Stimulated activated effector memory CD8-positive, alpha-beta T cell treated with anti-CD3 and anti-CD28 coated beads, Interleukin-12 subunit alpha, Interleukin-12 subunit beta, amount 100 ng/mL, for 72 hours (primary cell): ENCODE results near the gene ZNF526.

Experiments used
- ATAC-seq: fragments of 150-1000 bp; cut with Tn5 transposase; 2 replicates; pipeline ENCODE4 v1.10.0; 2021
- DNase-seq, 2 donors: peaks; one replicate each; pipeline ENCODE4 v3.0.0; 2021 to 2022; ENCODE audit warnings: low spot score in 2 of 2
- H3K27ac Mint-ChIP-seq: one replicate; pipeline ENCODE4 v1.8.0; 2022; ENCODE audit warnings: mild to moderate bottlenecking, mixed read lengths
- H3K36me3 Mint-ChIP-seq: one replicate; pipeline ENCODE4 v1.8.0; 2022; ENCODE audit warnings: mild to moderate bottlenecking, mixed read lengths
- H3K4me1 Mint-ChIP-seq: one replicate; pipeline ENCODE4 v1.8.0; 2022; ENCODE audit warnings: mixed read lengths
- H3K4me3 Mint-ChIP-seq: one replicate; pipeline ENCODE4 v1.8.0; 2022; ENCODE audit warnings: mild to moderate bottlenecking, mixed read lengths
- H3K9me3 Mint-ChIP-seq: one replicate; pipeline ENCODE4 v1.8.0; 2022; ENCODE audit warnings: mixed read lengths

ZNF526 gene, protein sequence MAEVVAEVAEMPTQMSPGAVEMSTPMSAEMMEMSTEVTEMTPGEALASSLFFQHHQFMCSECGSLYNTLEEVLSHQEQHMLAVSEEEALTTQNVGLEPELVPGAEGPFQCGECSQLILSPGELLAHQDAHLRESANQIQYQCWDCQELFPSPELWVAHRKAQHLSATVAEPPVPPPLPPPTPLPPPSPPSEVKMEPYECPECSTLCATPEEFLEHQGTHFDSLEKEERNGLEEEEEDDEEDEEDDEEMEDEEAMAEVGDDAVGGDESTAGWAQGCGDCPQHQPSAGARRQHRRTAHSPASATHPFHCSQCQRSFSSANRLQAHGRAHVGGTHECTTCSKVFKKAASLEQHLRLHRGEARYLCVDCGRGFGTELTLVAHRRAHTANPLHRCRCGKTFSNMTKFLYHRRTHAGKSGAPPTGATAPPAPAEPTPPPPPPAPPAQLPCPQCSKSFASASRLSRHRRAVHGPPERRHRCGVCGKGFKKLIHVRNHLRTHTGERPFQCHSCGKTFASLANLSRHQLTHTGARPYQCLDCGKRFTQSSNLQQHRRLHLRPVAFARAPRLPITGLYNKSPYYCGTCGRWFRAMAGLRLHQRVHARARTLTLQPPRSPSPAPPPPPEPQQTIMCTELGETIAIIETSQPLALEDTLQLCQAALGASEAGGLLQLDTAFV

GRCh38 chr19:42219812-42220750, at the start of gene ZNF526:
ZNF526 (plus strand) TSS chr19:42220312; CDS start chr19:42224404, 4,092 bp downstream.
- ATAC-seq (peak; percentile 88), DNase-seq (peak; percentile 94 to 98)
- Mint-ChIP-seq H3K36me3 (peaks cover 65% of the 10 kb centered on the region), H3K4me3 (peak within 1 kb of the TSS; percentile 94), H3K4me1 (peaks cover 61% of the 10 kb centered on the region), H3K9me3 (no peaks in the 10 kb centered on the region), H3K27ac (peak within 1 kb of the TSS; percentile 99)

- no peak overlapping the region for H3K27ac Mint-ChIP-seq
- ATAC-seq: no peak
- no peaks in the 10 kb centered on the region for H3K36me3 Mint-ChIP-seq
- H3K4me1 Mint-ChIP-seq: peaks cover 10% of the 10 kb centered on the region
- H3K4me3 Mint-ChIP-seq: no peak overlapping the region
- DNase-seq: no peak
- no peaks in the 10 kb centered on the region for H3K9me3 Mint-ChIP-seq
These were observed 49.4 kb upstream of the ZNF526 start for GRCh38 chr19:42170715-42171114.

- Mint-ChIP-seq H3K9me3 (no peaks in the 10 kb centered on the region), H3K4me3 (no peak overlapping the region), H3K4me1 (peaks cover 19% of the 10 kb centered on the region), H3K36me3 (no peaks in the 10 kb centered on the region), H3K27ac (no peak overlapping the region)
- no peak for DNase-seq
- no peak for ATAC-seq
These were observed 47.9 kb upstream of the ZNF526 start for GRCh38 chr19:42172261-42172660.

- no peak overlapping the region for H3K4me3 Mint-ChIP-seq
- peaks cover 19% of the 10 kb centered on the region for H3K4me1 Mint-ChIP-seq
- H3K9me3 Mint-ChIP-seq: no peaks in the 10 kb centered on the region
- no peak for ATAC-seq
- H3K27ac Mint-ChIP-seq: no peak overlapping the region
- no peak for DNase-seq
- no peaks in the 10 kb centered on the region for H3K36me3 Mint-ChIP-seq
These were observed 46.4 kb upstream of the ZNF526 start for GRCh38 chr19:42173695-42174094.

- ATAC-seq: no peak
- Mint-ChIP-seq H3K9me3 (no peaks in the 10 kb centered on the region), H3K27ac (no peak overlapping the region)
These were observed 45.9 kb upstream of the ZNF526 start for GRCh38 chr19:42174188-42174587.

DNA sequence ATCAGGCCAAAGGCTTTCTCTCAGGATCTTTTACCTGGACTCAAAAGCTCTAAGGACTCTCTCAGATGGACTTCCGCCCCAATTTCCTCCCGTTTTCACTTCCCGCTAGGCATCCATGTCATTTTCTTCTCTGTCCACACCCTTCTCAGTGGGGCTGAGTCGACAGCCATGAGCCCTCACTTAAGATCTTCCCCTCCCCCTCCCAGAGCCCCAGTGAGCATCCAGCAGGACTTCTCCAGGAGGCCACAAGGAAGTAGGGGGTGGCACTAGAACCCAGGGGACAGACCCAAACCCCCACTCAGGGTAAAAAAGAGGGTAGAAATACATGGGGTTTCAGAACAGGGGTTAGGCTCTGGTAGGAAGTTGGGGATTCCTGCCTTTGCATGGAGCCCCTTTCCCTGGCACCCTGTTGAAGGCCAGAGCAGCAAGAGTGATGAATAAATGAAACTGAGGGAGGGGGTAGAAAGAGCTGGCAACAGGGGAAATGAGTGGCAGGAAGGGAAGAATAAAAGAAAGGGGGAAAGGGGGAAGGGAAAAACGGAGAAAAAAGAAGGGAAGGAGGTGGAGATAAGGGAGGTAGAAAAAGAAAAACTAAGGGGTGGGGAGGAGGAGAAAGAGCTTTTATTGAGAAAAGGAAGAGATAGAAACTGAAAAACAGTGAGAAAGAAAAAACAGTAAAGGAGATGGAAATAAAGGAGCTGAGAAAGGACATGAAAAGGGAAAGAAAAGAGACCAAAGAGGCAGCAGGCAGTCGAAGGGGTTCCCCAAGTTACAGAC, 45.0 kb upstream of the ZNF526 start:
- ATAC-seq (no peak), DNase-seq (no peak)
- Mint-ChIP-seq H3K36me3 (no peaks in the 10 kb centered on the region), H3K4me3 (no peak overlapping the region), H3K9me3 (no peaks in the 10 kb centered on the region), H3K27ac (no peak overlapping the region), H3K4me1 (peaks cover 19% of the 10 kb centered on the region)

More at GRCh38 chr19:42174188-42174587, 45.9 kb upstream of the ZNF526 start:
- Mint-ChIP-seq H3K36me3 (no peaks in the 10 kb centered on the region), H3K4me3 (no peak overlapping the region), H3K4me1 (peaks cover 19% of the 10 kb centered on the region)
- no peak for DNase-seq

DNA sequence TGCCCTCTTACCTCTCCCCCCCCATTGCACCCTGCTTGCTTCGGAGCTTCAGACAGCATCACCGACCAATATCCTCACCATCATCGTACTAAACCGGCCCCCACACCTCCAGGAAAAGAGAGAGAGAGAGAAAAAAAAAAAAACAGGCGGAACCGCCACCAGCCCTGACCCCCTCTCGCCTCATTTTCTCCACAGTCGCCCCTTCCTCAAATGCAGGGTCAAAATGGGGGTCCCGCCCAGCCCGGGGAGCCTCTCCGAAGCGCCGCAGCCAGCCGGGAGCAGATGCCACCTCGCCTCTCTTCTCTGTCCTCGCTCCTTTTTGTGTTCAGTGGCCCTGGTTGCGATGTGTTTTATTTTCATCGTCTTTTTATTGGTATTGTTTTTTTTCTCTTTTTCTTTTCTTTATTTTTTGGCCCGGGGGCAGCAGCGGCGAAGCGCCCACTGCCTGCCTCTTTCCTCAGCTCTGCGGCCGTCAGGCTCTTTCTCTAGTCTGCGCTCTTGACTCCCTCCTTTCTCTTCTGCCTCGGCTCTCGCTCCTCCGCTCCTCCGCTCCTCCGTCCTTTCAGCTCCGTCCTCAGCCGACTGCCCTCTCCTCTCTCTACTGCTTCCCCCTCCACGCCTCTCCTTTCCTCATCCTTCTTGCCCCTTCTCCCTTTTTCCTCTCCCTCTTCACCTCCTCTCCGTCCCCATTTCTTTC, 44.0 kb upstream of the ZNF526 start:
- DNase-seq: peak; percentile 28 to 68
- peak; percentile 63 for ATAC-seq
- Mint-ChIP-seq H3K4me3 (no peak overlapping the region), H3K4me1 (peaks cover 19% of the 10 kb centered on the region), H3K27ac (peak overlapping the region; percentile 21), H3K36me3 (no peaks in the 10 kb centered on the region), H3K9me3 (no peaks in the 10 kb centered on the region)

DNA sequence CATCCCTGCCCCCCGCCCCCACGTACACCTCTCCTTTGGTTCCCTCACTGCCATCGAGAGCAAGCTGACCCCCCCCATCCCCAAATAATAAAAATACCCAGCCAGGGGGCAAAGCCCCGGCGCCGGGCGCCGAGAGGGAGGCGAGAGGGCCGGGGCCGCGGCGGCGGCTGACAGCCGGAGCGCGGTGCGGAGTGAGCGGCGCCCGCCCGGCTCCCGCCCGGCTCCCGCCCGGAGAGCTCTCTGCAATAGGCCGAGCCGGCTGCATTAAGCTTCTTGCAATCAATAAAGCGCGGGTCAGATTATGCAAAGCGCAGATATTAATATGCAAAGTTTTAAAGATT, 43.5 kb upstream of the ZNF526 start:
- DNase-seq: peak; percentile 29 to 67
- no peak overlapping the region for H3K4me3 Mint-ChIP-seq

DNA sequence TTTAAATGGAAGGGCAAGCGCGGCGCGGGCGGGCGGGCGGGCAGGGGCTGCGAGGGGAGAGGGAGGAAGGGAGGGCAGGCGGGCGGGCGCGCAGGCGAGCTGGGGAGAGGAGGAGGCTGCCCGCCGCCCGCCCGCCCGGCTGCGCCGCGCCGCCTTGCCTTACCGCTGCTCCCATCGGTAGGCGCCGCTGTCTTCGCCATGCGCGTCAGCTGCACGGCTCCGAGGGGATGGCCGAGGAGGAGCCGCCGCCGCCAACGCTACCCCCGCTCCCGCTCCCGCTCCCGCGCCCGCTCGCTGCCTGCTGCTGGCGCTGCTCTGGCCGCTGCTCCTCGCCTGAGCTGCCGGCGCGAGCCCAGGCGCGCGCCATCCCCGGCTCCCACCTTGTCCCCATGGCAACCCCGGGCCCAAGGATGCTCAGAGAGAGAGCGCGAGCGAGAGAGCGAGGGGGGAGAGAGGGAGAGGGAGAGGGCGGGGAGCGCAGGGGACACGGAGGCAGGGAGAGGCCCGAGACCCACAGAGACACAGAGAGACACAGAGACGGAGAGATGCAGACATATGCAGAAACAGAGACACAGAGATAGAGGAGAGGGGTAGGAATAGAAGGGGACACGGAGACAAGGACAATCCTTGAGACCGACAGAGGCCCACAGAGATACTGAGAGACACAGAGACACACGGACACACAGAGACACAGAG, 43.0 kb upstream of the ZNF526 start:
- Mint-ChIP-seq H3K4me3 (no peak overlapping the region), H3K4me1 (peaks cover 23% of the 10 kb centered on the region), H3K36me3 (no peaks in the 10 kb centered on the region), H3K27ac (no peak overlapping the region), H3K9me3 (no peaks in the 10 kb centered on the region)
- ATAC-seq (peak; percentile 94), DNase-seq (peak; percentile 61 to 81)

More for the DNA sequence above, 43.5 kb upstream of the ZNF526 start:
- Mint-ChIP-seq H3K36me3 (no peaks in the 10 kb centered on the region), H3K4me1 (peaks cover 19% of the 10 kb centered on the region), H3K27ac (peak overlapping the region; percentile 21), H3K9me3 (no peaks in the 10 kb centered on the region)
- ATAC-seq: peak; percentile 69

DNA sequence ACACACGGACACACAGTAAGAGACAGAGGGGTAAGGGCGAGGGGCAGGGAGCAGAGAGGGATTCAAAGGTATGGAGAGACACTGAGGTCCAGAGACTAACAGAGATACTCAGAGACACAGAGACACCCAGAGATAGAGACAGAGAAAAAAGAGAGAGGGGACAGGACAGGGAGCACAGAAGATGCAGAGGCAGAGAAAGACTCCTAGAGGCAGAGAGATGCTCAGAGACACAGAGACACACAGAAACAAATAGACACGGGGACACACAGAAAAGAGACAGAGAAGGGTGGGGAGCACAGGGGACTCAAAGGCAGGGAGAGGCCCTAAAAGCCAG, 42.5 kb upstream of the ZNF526 start:
- Mint-ChIP-seq H3K4me1 (peaks cover 28% of the 10 kb centered on the region), H3K36me3 (no peaks in the 10 kb centered on the region), H3K4me3 (no peak overlapping the region), H3K9me3 (no peaks in the 10 kb centered on the region), H3K27ac (no peak overlapping the region)
- ATAC-seq: no peak
- DNase-seq: no peak

DNA sequence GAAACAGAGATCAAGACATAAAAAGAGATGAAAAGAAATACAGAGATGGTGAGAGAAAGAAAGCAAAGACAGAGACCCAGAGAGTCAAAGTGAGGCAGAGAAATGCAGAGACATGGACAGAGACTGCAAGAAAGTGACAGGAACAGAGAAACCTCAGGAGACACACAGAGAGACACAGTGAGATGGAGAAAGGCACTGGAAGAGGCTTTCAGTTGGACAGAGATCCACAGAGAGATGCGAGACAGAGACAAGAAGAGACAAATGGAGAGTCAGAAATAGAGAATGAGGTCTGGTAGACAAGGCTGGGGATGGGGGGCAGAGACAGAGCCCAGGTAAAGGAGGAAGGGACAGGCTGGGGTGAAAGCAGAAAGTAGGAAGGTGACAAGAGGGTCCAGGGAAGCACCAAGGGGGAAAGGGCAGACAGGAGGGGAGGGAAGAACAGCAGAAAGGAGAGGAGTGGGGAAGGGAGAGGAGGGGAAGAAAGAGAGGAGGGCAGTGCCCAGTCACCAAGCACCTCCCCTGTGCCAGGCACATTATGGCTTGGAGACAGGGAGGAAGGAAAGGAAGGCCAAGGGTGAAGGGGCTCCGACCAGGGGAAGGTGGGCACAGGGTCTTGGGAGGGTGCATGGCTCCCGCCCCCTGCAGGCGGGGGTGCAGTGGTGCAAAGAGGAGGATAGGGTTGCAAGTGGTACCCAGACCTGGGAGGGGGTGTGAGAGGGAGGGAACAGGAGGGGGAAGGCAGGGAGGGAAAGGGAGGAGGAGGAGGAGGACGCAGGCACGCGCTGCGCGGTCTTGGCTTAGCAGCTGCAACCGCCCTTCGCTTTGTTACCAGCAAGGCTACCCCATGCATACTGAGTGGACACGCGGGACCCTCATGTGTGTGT, 41.1 kb upstream of the ZNF526 start:
- H3K36me3 Mint-ChIP-seq: peaks cover 5% of the 10 kb centered on the region
- ATAC-seq: no peak
- no peak overlapping the region for H3K4me3 Mint-ChIP-seq
- no peak overlapping the region for H3K27ac Mint-ChIP-seq
- no peak for DNase-seq
- H3K4me1 Mint-ChIP-seq: peaks cover 41% of the 10 kb centered on the region
- no peaks in the 10 kb centered on the region for H3K9me3 Mint-ChIP-seq

GRCh38 chr19:42184401-42184861, 35.7 kb upstream of the ZNF526 start:
- ATAC-seq (peak; percentile 70), DNase-seq (peak; percentile 68 to 88)
- H3K4me1 Mint-ChIP-seq: peaks cover 50% of the 10 kb centered on the region
- no peaks in the 10 kb centered on the region for H3K9me3 Mint-ChIP-seq
- peaks cover 5% of the 10 kb centered on the region for H3K36me3 Mint-ChIP-seq
- H3K4me3 Mint-ChIP-seq: no peak overlapping the region
- H3K27ac Mint-ChIP-seq: peak overlapping the region; percentile 85

DNA sequence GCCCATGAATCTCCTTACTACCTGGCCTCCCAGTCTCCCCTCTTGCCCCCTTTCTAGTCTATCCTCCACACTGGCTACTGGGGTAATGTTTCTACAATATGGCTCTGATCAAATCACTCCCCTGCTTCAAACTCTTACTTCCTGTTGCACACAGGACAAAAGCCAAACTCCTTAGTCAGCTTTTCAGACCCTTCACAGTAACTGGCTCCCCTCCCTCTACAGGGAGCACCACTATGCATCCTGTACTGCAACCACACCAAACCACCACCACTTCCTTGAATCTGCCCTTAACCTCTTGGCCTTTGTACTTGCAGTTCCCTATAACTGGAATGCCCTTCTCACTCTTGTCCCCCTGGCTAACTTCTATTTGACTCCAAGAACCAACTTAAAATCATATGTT, 34.8 kb upstream of the ZNF526 start:
- ATAC-seq (peak; percentile 84), DNase-seq (no peak)
- H3K4me1 Mint-ChIP-seq: peaks cover 53% of the 10 kb centered on the region
- H3K27ac Mint-ChIP-seq: peak overlapping the region; percentile 85
- H3K36me3 Mint-ChIP-seq: peaks cover 5% of the 10 kb centered on the region
- peak overlapping the region; percentile 21 for H3K4me3 Mint-ChIP-seq
- H3K9me3 Mint-ChIP-seq: no peaks in the 10 kb centered on the region
